Measurements from ENCODE around the gene PHKB. TPM values are rescaled to one million over a fixed set of nuclear protein-coding genes. Genes with fewer than 3 reads are reported as not detected.

Gene PHKB
- total RNA-seq, 2 donors from 2014 or later, result 75.7 to 93.8 TPM

DNA sequence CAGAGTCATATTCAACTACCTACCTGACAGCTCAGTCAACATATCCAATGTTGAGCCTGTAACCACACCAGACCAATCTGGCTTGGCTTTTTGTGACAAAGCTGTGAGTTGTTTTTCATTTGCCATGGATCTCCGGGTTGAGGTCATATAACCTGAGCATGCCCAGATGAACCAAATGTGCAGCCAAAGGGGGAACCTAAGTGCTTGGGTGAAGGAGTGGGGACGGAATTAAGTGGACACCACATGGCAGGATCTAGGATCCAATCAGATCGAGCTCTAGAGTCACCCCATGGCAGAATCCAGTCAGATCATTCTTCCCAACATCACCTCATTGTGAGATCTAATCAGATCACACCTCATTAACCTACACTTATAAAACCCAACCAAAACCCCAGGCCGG is 258.6 kb downstream of the PHKB start:
- no peak for ATAC-seq (ENCODE audit: insufficient number of reproducible peaks, low FRiP score, low read depth)
- TF ChIP-seq, protein P1, sequence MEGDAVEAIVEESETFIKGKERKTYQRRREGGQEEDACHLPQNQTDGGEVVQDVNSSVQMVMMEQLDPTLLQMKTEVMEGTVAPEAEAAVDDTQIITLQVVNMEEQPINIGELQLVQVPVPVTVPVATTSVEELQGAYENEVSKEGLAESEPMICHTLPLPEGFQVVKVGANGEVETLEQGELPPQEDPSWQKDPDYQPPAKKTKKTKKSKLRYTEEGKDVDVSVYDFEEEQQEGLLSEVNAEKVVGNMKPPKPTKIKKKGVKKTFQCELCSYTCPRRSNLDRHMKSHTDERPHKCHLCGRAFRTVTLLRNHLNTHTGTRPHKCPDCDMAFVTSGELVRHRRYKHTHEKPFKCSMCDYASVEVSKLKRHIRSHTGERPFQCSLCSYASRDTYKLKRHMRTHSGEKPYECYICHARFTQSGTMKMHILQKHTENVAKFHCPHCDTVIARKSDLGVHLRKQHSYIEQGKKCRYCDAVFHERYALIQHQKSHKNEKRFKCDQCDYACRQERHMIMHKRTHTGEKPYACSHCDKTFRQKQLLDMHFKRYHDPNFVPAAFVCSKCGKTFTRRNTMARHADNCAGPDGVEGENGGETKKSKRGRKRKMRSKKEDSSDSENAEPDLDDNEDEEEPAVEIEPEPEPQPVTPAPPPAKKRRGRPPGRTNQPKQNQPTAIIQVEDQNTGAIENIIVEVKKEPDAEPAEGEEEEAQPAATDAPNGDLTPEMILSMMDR (IDR thresholded peaks at IDR 0.05), result no peak
- no peak for DNase-seq (ENCODE audit: low spot score)
- no peak overlapping the region for H3K27ac ChIP-seq
- H3K27me3 ChIP-seq (replicated peaks; ENCODE audit: insufficient read depth), result no peaks in the 10 kb centered on the region
- no peaks in the 10 kb centered on the region for H3K36me3 ChIP-seq
- no peaks in the 10 kb centered on the region for H3K9me3 ChIP-seq
- H3K4me1 ChIP-seq (ENCODE audit: control insufficient read depth in 1 of 2, low read depth in 2 of 2), result no peaks in the 10 kb centered on the region
- no peak overlapping the region for H3K4me3 ChIP-seq

DNA sequence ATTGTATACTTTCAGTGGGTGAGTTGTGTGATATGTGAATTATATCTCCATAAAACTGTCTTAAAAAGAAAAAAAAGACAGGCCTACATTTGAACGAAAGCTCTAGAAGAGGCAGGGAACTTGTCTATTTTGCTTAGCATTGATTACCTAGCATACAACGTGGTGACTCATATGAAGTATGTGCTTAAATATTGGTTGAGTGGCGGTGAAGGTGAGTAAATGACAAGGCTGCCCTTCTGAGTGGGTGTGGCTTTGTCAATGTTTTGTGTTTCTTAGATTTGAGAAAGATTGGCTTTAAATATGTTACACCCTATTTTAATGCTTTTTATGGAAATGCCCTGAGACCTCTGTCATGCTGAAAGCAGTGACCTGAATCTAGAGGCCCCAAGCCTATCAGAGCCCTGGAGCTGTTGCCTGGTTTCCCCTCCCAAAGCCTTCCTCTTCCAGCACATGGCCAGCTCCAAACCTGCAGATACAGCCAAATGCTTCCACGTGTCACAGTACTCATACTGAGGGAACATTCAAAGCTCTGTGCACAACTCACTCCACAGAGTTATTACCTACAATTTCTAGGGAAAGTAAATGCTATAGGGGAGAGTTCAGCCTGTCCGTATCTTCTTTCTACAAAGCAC is 260.0 kb downstream of the PHKB start:
- Histone ChIP-seq H3K27me3 (replicated peaks; ENCODE audit: insufficient read depth) (no peaks in the 10 kb centered on the region), H3K9me3 (no peaks in the 10 kb centered on the region), H3K36me3 (no peaks in the 10 kb centered on the region), H3K27ac (no peak overlapping the region), H3K4me1 (ENCODE audit: control insufficient read depth in 1 of 2, low read depth in 2 of 2) (no peaks in the 10 kb centered on the region), H3K4me3 (no peak overlapping the region)
- no peak for DNase-seq (ENCODE audit: low spot score)
- TF ChIP-seq, protein P1 (IDR thresholded peaks at IDR 0.05), result no peak
- ATAC-seq (ENCODE audit: insufficient number of reproducible peaks, low FRiP score, low read depth), result no peak

DNA sequence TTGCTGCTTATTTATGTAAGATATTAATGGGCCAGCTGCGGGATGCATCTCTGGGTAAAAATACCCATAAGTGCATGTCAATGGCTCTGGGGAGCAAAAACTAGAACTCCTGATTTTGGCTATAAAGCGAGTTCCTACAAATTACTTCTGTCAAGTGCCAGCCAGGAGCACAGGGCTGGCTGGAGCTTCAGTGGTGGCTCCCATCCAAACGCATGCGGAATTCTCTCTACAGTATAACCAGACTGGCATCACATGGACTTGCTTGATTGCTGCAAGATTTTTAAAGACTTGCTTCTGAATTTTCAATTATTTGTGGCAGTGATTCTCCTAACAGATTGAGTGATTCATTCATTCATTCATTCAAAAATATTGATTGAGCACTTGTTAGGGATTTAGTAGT is 260.9 kb downstream of the PHKB start:
- H3K4me3 ChIP-seq, result no peak overlapping the region

DNA sequence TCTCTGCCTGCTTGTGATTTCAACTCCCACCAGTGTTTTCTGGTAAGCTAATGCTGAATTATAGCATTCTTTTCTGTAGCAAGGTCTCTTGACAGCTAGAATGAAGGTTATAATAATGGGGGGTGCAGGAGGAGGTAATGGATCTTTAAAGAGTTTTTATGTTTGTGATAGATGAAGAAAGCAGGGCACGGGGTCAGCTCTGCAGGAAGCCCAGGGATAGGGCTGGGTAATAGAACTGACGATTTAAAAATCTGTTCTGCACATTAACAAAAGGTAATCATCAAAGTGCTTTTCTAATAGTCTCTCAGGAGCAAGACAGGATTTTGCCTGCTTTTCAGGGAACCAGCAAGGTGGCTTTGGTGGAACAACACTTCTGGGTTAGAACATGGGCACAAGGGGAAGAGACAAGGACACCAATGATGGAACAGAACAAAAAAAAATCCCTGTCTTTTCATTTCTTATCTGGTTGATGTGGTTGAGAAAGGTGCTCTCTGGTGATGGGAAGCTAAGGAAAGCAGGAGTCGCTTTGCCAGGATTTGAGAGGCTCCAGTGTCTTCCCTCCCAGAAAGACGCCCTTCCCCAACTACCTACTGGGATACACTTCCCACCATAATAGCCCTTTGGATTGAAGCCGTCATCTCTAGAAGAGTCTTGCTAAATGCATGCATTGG is 263.1 kb downstream of the PHKB start:
- Histone ChIP-seq H3K36me3 (no peaks in the 10 kb centered on the region), H3K27me3 (replicated peaks; ENCODE audit: insufficient read depth) (no peaks in the 10 kb centered on the region), H3K27ac (no peak overlapping the region), H3K9me3 (no peaks in the 10 kb centered on the region), H3K4me3 (no peak overlapping the region), H3K4me1 (ENCODE audit: control insufficient read depth in 1 of 2, low read depth in 2 of 2) (no peaks in the 10 kb centered on the region)
- no peak for ATAC-seq (ENCODE audit: insufficient number of reproducible peaks, low FRiP score, low read depth)
- no peak for DNase-seq (ENCODE audit: low spot score)
- TF ChIP-seq, protein P1 (IDR thresholded peaks at IDR 0.05), result no peak

More for the DNA sequence above, 260.9 kb downstream of the PHKB start:
- Histone ChIP-seq H3K27ac (no peak overlapping the region), H3K9me3 (no peaks in the 10 kb centered on the region), H3K27me3 (replicated peaks; ENCODE audit: insufficient read depth) (no peaks in the 10 kb centered on the region), H3K36me3 (no peaks in the 10 kb centered on the region), H3K4me1 (ENCODE audit: control insufficient read depth in 1 of 2, low read depth in 2 of 2) (no peaks in the 10 kb centered on the region)
- TF ChIP-seq, protein P1 (IDR thresholded peaks at IDR 0.05), result no peak
- no peak for DNase-seq (ENCODE audit: low spot score)
- ATAC-seq (ENCODE audit: insufficient number of reproducible peaks, low FRiP score, low read depth), result no peak

DNA sequence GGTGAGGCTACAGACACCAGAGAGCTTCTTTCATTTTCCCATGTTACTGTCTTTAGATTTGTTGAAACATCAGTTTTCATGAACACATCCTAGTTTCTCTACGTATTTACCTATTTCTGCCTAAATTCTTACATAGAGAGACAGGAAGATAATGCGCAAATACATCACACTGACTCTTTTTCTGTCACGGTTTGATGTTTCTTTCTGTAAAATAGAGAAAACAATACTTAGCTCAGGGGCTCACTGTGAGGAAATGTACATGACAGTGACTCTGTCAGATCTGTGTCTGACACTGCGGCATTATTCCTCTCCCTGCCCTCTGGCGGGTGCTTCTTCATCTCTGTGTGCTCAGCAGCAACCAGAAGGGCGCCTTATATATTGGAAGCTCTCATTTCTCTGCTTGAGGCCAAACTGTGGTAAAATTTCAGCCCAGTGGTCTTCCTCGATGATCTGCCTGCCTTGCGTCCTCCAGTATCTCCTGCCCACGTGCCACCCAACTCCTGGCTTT is 264.1 kb downstream of the PHKB start:
- H3K4me1 ChIP-seq (ENCODE audit: control insufficient read depth in 1 of 2, low read depth in 2 of 2), result no peaks in the 10 kb centered on the region
- TF ChIP-seq, protein P1 (IDR thresholded peaks at IDR 0.05), result no peak
- no peaks in the 10 kb centered on the region for H3K36me3 ChIP-seq
- H3K9me3 ChIP-seq, result no peaks in the 10 kb centered on the region
- ATAC-seq (ENCODE audit: insufficient number of reproducible peaks, low FRiP score, low read depth) (no peak), DNase-seq (ENCODE audit: low spot score) (no peak)
- no peak overlapping the region for H3K4me3 ChIP-seq
- no peak overlapping the region for H3K27ac ChIP-seq
- H3K27me3 ChIP-seq (replicated peaks; ENCODE audit: insufficient read depth), result no peaks in the 10 kb centered on the region
